Uterus (tissue), 2 donors: ENCODE data around the gene NFIA.

Experiments used
- CTCF ChIP-seq, 4 experiments: fragments of 200-600 bp in 2 of 4; fragments of 450-650 bp in 2 of 4; sonication (generic) in 2 of 4; IDR thresholded peaks; one replicate each; pipeline ENCODE4 v1.5.1; 2016 to 2019; ENCODE audit warnings: antibody characterized with exemption in 4 of 4, mild to moderate bottlenecking in 2 of 4, moderate library complexity in 1 of 4
- POLR2A ChIP-seq, 2 donors: fragments of 450-650 bp; IDR thresholded peaks; one replicate each; pipeline ENCODE4 v1.6.1; 2016; ENCODE audit warnings: antibody characterized with exemption in 2 of 2, mild to moderate bottlenecking in 1 of 2, moderate library complexity in 1 of 2

DNA sequence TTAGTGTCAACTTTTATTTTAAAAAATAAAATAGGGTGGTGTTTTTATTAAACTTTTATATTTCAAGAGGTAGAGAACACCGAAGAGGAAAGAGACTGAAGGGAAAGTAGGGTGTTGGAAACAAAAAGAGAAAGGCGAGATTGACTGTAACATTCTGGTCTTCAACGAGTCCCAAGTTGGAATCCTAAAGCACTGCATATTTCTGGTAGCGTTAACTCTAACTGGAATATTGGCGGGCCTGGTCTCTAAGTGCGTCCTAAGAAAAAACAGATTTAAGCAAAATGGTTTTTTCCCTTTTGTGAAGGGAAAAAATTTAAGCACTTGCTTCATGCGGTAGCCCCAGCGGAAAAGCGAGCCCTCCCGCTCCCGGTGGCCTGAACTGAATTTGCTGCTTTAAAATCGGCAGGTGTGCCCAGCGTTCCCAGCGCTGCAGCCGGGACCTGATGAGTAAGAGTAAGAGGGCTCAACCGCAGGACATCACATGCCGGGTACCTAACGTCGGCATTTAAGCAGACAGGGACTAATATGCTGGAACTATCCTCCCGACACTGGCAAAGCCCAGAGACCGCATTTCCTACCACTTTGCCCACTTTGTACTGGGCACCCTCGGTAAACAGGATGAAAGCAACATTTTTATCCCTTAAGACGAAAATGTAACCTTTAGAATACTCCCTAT, 30.5 kb upstream of the NFIA start:
- TF ChIP-seq CTCF (IDR thresholded peaks at IDR 0.05) = no peak
- TF ChIP-seq POLR2A (IDR thresholded peaks at IDR 0.05) = no peak
